ENCODE results near the gene ADORA1. TPM values are rescaled to one million over a fixed set of nuclear protein-coding genes. Genes with fewer than 3 reads are reported as not detected.

Gene ADORA1
- polyA plus RNA-seq, 4 donors: 0.38 to 1.4 (median 0.54) TPM; not detected in 1

- no peaks in the 10 kb centered on the region for H3K36me3 ChIP-seq (ENCODE audit: control insufficient read depth in 3 of 3, insufficient read depth in 2 of 3, low read depth in 1 of 3, low read length in 3 of 3)
- H3K27ac ChIP-seq (ENCODE audit: low read depth in 1 of 3, low read length in 2 of 3): no peak overlapping the region
- no peaks in the 10 kb centered on the region for H3K9me3 ChIP-seq (ENCODE audit: control insufficient read depth in 2 of 2, insufficient read depth in 1 of 2, low read depth in 1 of 2, low read length in 1 of 2)
- FAIRE-seq: no peak
- H3K4me1 ChIP-seq (ENCODE audit: control insufficient read depth in 3 of 3, insufficient read depth in 2 of 3, low read depth in 1 of 3, low read length in 2 of 3): no peaks in the 10 kb centered on the region
- H3K27me3 ChIP-seq (ENCODE audit: control insufficient read depth in 3 of 3, insufficient read depth in 3 of 3, low read length in 3 of 3): peaks cover 0 to 2% (median 0%) of the 10 kb centered on the region in 3 donors
- WGBS, 3 donors: 48 to 59% (median 53%) methylated on average over 8 of the region's 8 CpGs
- H3K4me3 ChIP-seq (ENCODE audit: low read depth in 1 of 3, low read length in 3 of 3): no peak overlapping the region
- peak; percentile 53 to 62 for DNase-seq
These were observed 44.9 kb downstream of the ADORA1 start for GRCh38 chr1:203172184-203173010.

- Histone ChIP-seq H3K27me3 (ENCODE audit: control insufficient read depth in 3 of 3, insufficient read depth in 3 of 3, low read length in 3 of 3) (peaks cover 0 to 2% (median 0%) of the 10 kb centered on the region in 3 donors), H3K27ac (ENCODE audit: low read depth in 1 of 3, low read length in 2 of 3) (no peak overlapping the region), H3K4me3 (ENCODE audit: low read depth in 1 of 3, low read length in 3 of 3) (no peak overlapping the region), H3K36me3 (ENCODE audit: control insufficient read depth in 3 of 3, insufficient read depth in 2 of 3, low read depth in 1 of 3, low read length in 3 of 3) (no peaks in the 10 kb centered on the region), H3K9me3 (ENCODE audit: control insufficient read depth in 2 of 2, insufficient read depth in 1 of 2, low read depth in 1 of 2, low read length in 1 of 2) (no peaks in the 10 kb centered on the region), H3K4me1 (ENCODE audit: control insufficient read depth in 3 of 3, insufficient read depth in 2 of 3, low read depth in 1 of 3, low read length in 2 of 3) (no peaks in the 10 kb centered on the region)
- DNase-seq (no peak), FAIRE-seq (no peak)
- WGBS, 3 donors: 73 to 83% (median 83%) methylated on average over 2 of the region's 2 CpGs
These were observed 45.6 kb downstream of the ADORA1 start for GRCh38 chr1:203173011-203173555.

DNA sequence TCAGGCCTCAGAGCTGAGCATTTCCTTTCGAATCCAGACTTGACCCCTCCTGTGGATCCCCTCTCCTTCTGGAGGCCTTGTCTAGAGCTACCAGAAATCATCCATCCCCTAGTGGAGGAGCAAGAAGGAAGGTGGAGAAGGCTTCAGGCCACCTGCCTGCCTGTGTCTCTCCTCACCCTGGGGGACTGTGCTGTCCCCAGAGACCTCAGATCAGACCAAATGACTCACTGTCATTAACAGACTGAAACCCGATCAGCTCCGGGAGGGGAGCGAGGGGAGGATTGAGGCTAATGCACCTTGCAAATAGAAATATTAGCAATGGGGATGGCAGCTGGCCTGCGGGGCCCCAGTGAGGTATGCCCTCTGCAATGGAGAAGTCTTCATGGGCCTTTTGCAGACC, 46.0 kb downstream of the ADORA1 start:
- FAIRE-seq (no peak), DNase-seq (no peak)
- no peak overlapping the region for H3K27ac ChIP-seq (ENCODE audit: low read depth in 1 of 3, low read length in 2 of 3)
- no peak overlapping the region for H3K4me3 ChIP-seq (ENCODE audit: low read depth in 1 of 3, low read length in 3 of 3)
- no peaks in the 10 kb centered on the region for H3K9me3 ChIP-seq (ENCODE audit: control insufficient read depth in 2 of 2, insufficient read depth in 1 of 2, low read depth in 1 of 2, low read length in 1 of 2)
- H3K27me3 ChIP-seq (ENCODE audit: control insufficient read depth in 3 of 3, insufficient read depth in 3 of 3, low read length in 3 of 3): peaks cover 0 to 2% (median 0%) of the 10 kb centered on the region in 3 donors
- WGBS, 3 donors: 62 to 76% (median 66%) methylated on average over 5 of the region's 5 CpGs
- no peaks in the 10 kb centered on the region for H3K36me3 ChIP-seq (ENCODE audit: control insufficient read depth in 3 of 3, insufficient read depth in 2 of 3, low read depth in 1 of 3, low read length in 3 of 3)
- H3K4me1 ChIP-seq (ENCODE audit: control insufficient read depth in 3 of 3, insufficient read depth in 2 of 3, low read depth in 1 of 3, low read length in 2 of 3): no peaks in the 10 kb centered on the region

DNA sequence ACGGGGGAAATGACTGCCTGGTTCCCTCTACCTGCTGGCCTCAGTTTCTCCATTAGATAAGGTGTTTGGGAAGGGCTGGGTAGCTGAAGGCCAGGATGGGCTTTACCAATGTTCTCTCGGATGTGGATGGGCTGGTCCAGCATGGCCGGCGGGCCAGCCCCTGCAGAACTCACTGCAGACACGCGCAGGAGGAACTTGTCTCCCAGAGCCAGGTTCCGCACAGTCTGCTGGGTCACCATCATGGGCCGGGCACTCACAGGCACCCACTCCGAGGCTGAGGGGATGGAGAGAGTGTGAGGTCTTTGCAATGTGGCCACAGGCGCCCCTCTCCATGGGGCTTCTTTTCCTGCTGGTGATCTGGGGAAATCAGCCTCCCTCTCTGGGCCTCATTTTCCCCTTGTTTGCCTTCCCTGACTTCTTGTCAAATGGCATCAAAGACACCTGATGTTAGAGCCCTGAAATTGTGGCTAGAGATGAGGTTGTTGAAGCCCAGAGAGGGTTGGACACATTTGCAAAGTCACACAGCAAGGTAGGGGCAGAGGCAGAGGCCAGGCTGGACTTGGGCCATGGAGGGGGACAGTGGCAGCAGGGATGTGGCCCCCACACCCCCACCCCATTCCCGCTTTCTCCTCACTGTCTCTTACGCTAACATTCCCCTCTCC, 46.9 kb downstream of the ADORA1 start:
- H3K36me3 ChIP-seq (ENCODE audit: control insufficient read depth in 3 of 3, insufficient read depth in 2 of 3, low read depth in 1 of 3, low read length in 3 of 3): no peaks in the 10 kb centered on the region
- FAIRE-seq: no peak
- peaks cover 0 to 2% (median 0%) of the 10 kb centered on the region in 3 donors for H3K27me3 ChIP-seq (ENCODE audit: control insufficient read depth in 3 of 3, insufficient read depth in 3 of 3, low read length in 3 of 3)
- no peak overlapping the region for H3K4me3 ChIP-seq (ENCODE audit: low read depth in 1 of 3, low read length in 3 of 3)
- no peak for DNase-seq
- no peaks in the 10 kb centered on the region for H3K9me3 ChIP-seq (ENCODE audit: control insufficient read depth in 2 of 2, insufficient read depth in 1 of 2, low read depth in 1 of 2, low read length in 1 of 2)
- no peak overlapping the region for H3K27ac ChIP-seq (ENCODE audit: low read depth in 1 of 3, low read length in 2 of 3)
- WGBS, 3 donors: 87 to 92% (median 92%) methylated on average over 12 of the region's 12 CpGs
- no peaks in the 10 kb centered on the region for H3K4me1 ChIP-seq (ENCODE audit: control insufficient read depth in 3 of 3, insufficient read depth in 2 of 3, low read depth in 1 of 3, low read length in 2 of 3)

DNA sequence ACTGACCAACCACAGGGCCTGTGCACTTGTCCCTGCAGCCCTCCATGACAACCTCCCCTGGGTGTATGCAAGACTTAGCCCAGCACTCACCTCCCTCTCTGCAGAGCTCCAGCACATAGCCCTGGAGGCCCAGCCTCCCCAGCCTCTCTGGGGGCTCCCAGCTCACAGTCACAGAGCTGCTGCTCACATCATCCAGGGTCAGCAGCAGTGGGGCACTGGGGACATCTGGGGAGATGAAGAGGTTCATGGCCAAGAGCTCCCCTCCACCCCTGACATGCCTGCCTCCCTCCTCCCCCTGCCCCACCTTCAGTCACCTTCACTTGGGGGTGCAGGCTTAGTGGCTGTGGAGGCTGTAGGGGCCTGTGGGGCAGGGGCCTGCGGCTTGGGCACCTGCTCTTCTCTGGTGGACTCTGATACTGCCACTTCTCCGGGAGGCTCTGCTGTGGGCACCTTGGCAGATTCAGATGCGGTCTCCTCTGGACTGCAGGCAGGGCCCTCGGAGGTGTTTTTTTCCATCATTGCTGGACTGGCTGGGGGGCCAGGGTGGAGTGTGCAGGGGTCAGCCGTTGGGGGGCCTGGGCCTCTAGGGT, 47.8 kb downstream of the ADORA1 start, which contains the start of gene MYBPH:
Gene MYBPH, minus strand, starts transcription at position 590 of the 590 bp plus-strand sequence. Its CDS starts 71 bp downstream, at position 519.
- Histone ChIP-seq H3K9me3 (ENCODE audit: control insufficient read depth in 2 of 2, insufficient read depth in 1 of 2, low read depth in 1 of 2, low read length in 1 of 2) (no peaks in the 10 kb centered on the region), H3K36me3 (ENCODE audit: control insufficient read depth in 3 of 3, insufficient read depth in 2 of 3, low read depth in 1 of 3, low read length in 3 of 3) (no peaks in the 10 kb centered on the region), H3K27ac (ENCODE audit: low read depth in 1 of 3, low read length in 2 of 3) (no peak within 1 kb of the TSS), H3K4me3 (ENCODE audit: low read depth in 1 of 3, low read length in 3 of 3) (no peak within 1 kb of the TSS), H3K4me1 (ENCODE audit: control insufficient read depth in 3 of 3, insufficient read depth in 2 of 3, low read depth in 1 of 3, low read length in 2 of 3) (no peaks in the 10 kb centered on the region), H3K27me3 (ENCODE audit: control insufficient read depth in 3 of 3, insufficient read depth in 3 of 3, low read length in 3 of 3) (peaks cover 0 to 2% (median 0%) of the 10 kb centered on the region in 3 donors)
- DNase-seq (no peak), FAIRE-seq (no peak)
- WGBS, 3 donors: 62 to 76% (median 65%) methylated on average over 5 of the region's 5 CpGs

DNA sequence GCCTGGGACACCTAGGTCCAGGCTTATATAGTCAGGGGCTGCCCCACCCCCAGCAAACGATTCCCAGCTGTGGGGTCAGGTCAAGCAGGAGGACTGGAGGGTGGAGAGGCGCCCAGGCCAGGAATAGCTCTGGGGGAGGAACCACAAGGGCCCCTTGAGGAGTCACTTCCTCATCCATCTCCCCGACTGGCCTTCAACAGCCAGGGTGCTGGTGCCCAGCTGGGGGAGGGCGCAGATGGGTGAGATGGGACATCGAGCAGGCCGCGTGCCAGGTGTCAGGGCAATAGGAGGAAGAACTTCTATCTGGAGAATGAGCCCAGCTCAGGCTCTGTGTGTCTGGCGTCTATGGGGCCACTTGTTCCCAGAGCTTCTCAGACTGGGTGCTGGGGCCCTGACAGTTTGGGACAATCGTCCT, 48.3 kb downstream of the ADORA1 start:
- H3K4me3 ChIP-seq (ENCODE audit: low read depth in 1 of 3, low read length in 3 of 3): no peak overlapping the region
- no peak for FAIRE-seq
- H3K4me1 ChIP-seq (ENCODE audit: control insufficient read depth in 3 of 3, insufficient read depth in 2 of 3, low read depth in 1 of 3, low read length in 2 of 3): no peaks in the 10 kb centered on the region
- DNase-seq: no peak
- no peaks in the 10 kb centered on the region for H3K36me3 ChIP-seq (ENCODE audit: control insufficient read depth in 3 of 3, insufficient read depth in 2 of 3, low read depth in 1 of 3, low read length in 3 of 3)
- H3K9me3 ChIP-seq (ENCODE audit: control insufficient read depth in 2 of 2, insufficient read depth in 1 of 2, low read depth in 1 of 2, low read length in 1 of 2): no peaks in the 10 kb centered on the region
- no peak overlapping the region for H3K27ac ChIP-seq (ENCODE audit: low read depth in 1 of 3, low read length in 2 of 3)
- WGBS, 3 donors: 65 to 68% (median 67%) methylated on average over 9 of the region's 9 CpGs
- peaks cover 0 to 2% (median 0%) of the 10 kb centered on the region in 3 donors for H3K27me3 ChIP-seq (ENCODE audit: control insufficient read depth in 3 of 3, insufficient read depth in 3 of 3, low read length in 3 of 3)

DNA sequence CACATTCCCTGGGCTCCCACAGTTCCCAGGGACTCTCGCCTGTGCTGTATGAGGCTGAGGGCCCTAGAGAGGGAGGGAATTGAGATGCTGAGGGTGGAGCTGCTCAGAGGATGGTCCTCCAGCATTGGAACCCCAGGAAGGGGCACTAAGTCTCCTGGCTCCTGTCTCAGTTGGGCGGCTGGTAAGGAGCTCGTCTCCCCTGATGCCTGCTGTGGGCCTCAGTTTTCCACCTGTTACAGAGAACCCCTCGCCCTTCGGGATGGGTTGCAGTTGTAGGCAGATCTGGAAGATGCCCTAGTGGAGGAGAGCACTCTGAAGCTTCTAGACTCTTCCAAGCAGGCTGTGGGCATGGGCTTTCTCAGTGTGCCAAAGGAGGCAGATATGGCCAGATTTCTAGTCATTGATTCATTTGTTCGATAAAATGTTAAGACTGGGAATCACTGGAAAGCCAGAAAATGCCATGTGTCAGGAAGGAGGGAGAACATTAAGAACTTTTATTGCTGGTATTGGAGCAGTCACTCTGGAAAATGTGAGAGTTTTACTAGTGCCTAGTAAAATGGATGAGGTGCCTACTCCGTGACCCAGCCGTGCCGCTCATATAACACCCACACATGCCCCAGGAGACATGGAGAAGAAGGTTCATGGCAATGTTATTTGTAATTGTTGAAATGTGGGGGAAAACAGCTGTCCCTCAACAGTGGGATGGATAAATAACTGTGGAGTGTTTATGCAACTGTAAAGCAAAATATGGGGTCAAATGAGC, 48.9 kb downstream of the ADORA1 start:
- FAIRE-seq: no peak
- no peaks in the 10 kb centered on the region for H3K4me1 ChIP-seq (ENCODE audit: control insufficient read depth in 3 of 3, insufficient read depth in 2 of 3, low read depth in 1 of 3, low read length in 2 of 3)
- no peaks in the 10 kb centered on the region for H3K36me3 ChIP-seq (ENCODE audit: control insufficient read depth in 3 of 3, insufficient read depth in 2 of 3, low read depth in 1 of 3, low read length in 3 of 3)
- H3K27me3 ChIP-seq (ENCODE audit: control insufficient read depth in 3 of 3, insufficient read depth in 3 of 3, low read length in 3 of 3): peaks cover 0 to 2% (median 0%) of the 10 kb centered on the region in 3 donors
- H3K4me3 ChIP-seq (ENCODE audit: low read depth in 1 of 3, low read length in 3 of 3): no peak overlapping the region
- no peak overlapping the region for H3K27ac ChIP-seq (ENCODE audit: low read depth in 1 of 3, low read length in 2 of 3)
- WGBS, 3 donors: 88 to 93% (median 89%) methylated on average over 9 of the region's 9 CpGs
- H3K9me3 ChIP-seq (ENCODE audit: control insufficient read depth in 2 of 2, insufficient read depth in 1 of 2, low read depth in 1 of 2, low read length in 1 of 2): no peaks in the 10 kb centered on the region
- no peak for DNase-seq

- no peak for DNase-seq
- Histone ChIP-seq H3K36me3 (ENCODE audit: control insufficient read depth in 3 of 3, insufficient read depth in 2 of 3, low read depth in 1 of 3, low read length in 3 of 3) (no peaks in the 10 kb centered on the region), H3K4me3 (ENCODE audit: low read depth in 1 of 3, low read length in 3 of 3) (no peak overlapping the region), H3K4me1 (ENCODE audit: control insufficient read depth in 3 of 3, insufficient read depth in 2 of 3, low read depth in 1 of 3, low read length in 2 of 3) (no peaks in the 10 kb centered on the region), H3K9me3 (ENCODE audit: control insufficient read depth in 2 of 2, insufficient read depth in 1 of 2, low read depth in 1 of 2, low read length in 1 of 2) (no peaks in the 10 kb centered on the region), H3K27me3 (ENCODE audit: control insufficient read depth in 3 of 3, insufficient read depth in 3 of 3, low read length in 3 of 3) (peaks cover 0 to 2% (median 0%) of the 10 kb centered on the region in 3 donors), H3K27ac (ENCODE audit: low read depth in 1 of 3, low read length in 2 of 3) (no peak overlapping the region)
- 82 to 94% (median 90%) methylated on average over 6 of the region's 6 CpGs for whole genome bisulfite sequencing, 3 donors
- FAIRE-seq: no peak
These were observed 49.5 kb downstream of the ADORA1 start for GRCh38 chr1:203177036-203177405.
